IPS-NIHi11 (cell line): ENCODE measurements around the gene CLSTN2.

Source experiments
- DNase-seq: peaks from one replicate; pipeline ENCODE4 v3.0.0; 2012; ENCODE audit warnings: mixed read lengths, low spot score

Gene CLSTN2

GRCh38 chr3:140236836-140237501 lies 302.0 kb downstream of the CLSTN2 start:
- DNase-seq = no peak

- DNase-seq = no peak
Measured at GRCh38 chr3:140238646-140239314, 303.8 kb downstream of the CLSTN2 start.

- no peak for DNase-seq
Measured at GRCh38 chr3:140242818-140243276, 307.9 kb downstream of the CLSTN2 start.

GRCh38 chr3:140243575-140243974 lies 308.6 kb downstream of the CLSTN2 start:
- no peak for DNase-seq

GRCh38 chr3:140244893-140245292 lies 309.9 kb downstream of the CLSTN2 start:
- DNase-seq = no peak

GRCh38 chr3:140246578-140246977 lies 311.6 kb downstream of the CLSTN2 start:
- no peak for DNase-seq

GRCh38 chr3:140247775-140248174 lies 312.8 kb downstream of the CLSTN2 start:
- DNase-seq = no peak

- DNase-seq = no peak
Measured at GRCh38 chr3:140249188-140249587, 314.2 kb downstream of the CLSTN2 start.

GRCh38 chr3:140250010-140250855 lies 315.2 kb downstream of the CLSTN2 start:
- DNase-seq = no peak

- no peak for DNase-seq
Measured at GRCh38 chr3:140250945-140251344, 316.0 kb downstream of the CLSTN2 start.

GRCh38 chr3:140251678-140252077 lies 316.7 kb downstream of the CLSTN2 start:
- DNase-seq = peak; percentile 31

GRCh38 chr3:140252812-140253656 lies 318.0 kb downstream of the CLSTN2 start:
- DNase-seq = no peak

- DNase-seq = no peak
Measured at GRCh38 chr3:140258222-140258724, 323.3 kb downstream of the CLSTN2 start.

- no peak for DNase-seq
Measured at GRCh38 chr3:140265302-140265701, 330.3 kb downstream of the CLSTN2 start.

GRCh38 chr3:140268103-140268502 lies 333.1 kb downstream of the CLSTN2 start:
- DNase-seq = no peak

GRCh38 chr3:140268610-140269009 lies 333.6 kb downstream of the CLSTN2 start:
- no peak for DNase-seq

GRCh38 chr3:140270329-140270728 lies 335.3 kb downstream of the CLSTN2 start:
- DNase-seq = no peak

- DNase-seq = no peak
Measured at GRCh38 chr3:140273542-140274195, 338.7 kb downstream of the CLSTN2 start.

GRCh38 chr3:140274429-140274828 lies 339.4 kb downstream of the CLSTN2 start:
- no peak for DNase-seq

GRCh38 chr3:140276703-140277102 lies 341.7 kb downstream of the CLSTN2 start:
- DNase-seq = peak; percentile 46

- no peak for DNase-seq
Measured at GRCh38 chr3:140277886-140278285, 342.9 kb downstream of the CLSTN2 start.
